HG02798 (cell line): ENCODE data around the gene KIF7.
"Not testable (repeated sequence)": the region's sequence is repeated elsewhere in the genome, so short reads cannot be mapped to it uniquely, and the experiment has no call there.

Source experiments
- ATAC-seq: cut with Tn5 transposase; IDR thresholded peaks from one replicate; pipeline ENCODE4 v1.9.1; 2021; ENCODE audit warnings: mild to moderate bottlenecking; ENCODE audit not compliant: unreplicated experiment, poor library complexity

Gene KIF7

DNA sequence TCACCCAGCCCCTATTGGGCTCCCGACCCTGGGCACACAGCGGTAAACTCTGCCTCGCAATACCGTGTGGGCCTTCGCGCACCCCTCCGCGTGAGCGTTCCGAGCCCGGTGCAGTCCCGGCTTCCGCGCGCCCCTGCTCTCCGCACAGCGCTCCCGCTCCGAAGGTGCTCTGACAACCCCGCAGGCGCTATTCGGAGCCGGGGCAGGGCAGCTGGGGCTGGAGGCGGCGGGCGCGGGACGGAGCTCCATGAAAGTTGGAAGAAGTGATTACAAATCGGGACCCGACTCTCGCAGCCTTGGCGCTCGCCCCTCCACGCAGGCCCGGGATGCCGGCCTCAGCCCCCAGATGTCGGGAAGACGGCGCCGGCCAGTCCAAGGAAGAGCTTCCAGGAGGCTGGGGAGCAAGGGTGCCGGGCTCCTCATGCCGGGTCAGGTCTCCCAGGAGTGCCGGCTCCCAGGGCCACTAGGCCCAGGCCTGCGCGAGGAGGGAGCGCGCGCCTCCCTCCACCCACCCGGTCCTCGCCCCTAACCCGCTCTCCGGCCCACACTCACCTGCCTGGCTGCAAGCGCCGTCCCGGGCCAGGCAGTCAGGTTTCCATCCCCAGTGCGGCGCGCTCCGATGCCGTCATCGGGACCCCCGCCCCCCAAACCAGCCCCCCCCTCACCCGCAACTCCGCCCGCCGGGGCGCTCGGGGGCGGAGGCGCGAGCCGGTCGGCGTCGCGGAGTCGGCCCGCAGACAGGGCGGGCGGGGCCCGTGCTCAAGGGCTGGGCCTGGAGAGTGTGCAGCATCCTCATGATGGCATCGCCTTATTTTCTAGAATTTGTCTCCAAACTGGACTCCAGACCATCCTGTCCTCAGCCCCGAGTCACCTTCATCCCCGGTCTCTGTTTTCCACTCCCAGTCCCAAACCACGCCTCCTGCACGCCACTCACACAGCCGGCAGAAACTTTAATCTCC, at the start of gene KIF7:
Gene KIF7 (minus strand): TSS at position 621 of the 959 bp plus-strand sequence. CDS start 2,537 bp downstream, outside the sequence.
- no peak for ATAC-seq

GRCh38 chr15:89704411-89704810, 49.1 kb upstream of the KIF7 start:
- no peak for ATAC-seq

DNA sequence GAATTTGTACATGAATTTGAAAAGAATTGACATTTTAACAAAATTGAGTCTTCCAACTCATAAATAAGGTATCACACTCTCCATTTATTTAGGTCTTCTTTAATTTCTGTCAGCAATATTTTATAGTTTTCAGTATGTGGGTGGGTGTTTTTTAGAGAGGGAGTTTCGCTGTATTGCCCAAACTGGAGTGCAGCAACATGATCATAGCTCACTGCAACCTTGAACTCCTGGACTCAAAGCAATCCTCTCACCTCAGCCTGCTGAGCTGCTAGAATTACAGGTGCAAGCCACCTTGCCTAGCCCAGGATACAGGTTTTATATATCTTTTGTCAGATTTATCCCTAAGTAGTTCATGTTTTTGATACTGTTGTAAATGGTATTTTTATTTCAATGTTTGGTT, 39.9 kb upstream of the KIF7 start:
- ATAC-seq = no peak

DNA sequence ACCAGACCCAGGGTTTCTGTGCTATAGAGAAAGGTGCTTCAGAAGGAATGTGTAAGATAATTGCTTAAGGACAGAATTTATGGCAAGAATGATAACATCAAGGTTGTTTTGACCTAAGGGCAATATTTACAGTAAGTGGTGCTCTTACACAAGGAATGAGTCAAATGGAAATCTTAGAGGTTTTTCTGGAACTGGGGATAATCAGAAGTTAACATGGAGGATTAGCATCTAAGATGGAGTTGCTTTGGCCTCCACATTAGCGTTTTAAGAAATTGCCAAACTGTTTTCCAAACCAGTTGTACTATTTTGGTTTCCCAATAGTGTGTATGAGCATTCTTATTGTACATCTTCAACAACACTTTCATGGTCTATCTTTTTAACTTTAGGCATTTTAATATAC, 38.4 kb upstream of the KIF7 start:
- no peak for ATAC-seq

GRCh38 chr15:89693091-89693490, 37.8 kb upstream of the KIF7 start:
- no peak for ATAC-seq

DNA sequence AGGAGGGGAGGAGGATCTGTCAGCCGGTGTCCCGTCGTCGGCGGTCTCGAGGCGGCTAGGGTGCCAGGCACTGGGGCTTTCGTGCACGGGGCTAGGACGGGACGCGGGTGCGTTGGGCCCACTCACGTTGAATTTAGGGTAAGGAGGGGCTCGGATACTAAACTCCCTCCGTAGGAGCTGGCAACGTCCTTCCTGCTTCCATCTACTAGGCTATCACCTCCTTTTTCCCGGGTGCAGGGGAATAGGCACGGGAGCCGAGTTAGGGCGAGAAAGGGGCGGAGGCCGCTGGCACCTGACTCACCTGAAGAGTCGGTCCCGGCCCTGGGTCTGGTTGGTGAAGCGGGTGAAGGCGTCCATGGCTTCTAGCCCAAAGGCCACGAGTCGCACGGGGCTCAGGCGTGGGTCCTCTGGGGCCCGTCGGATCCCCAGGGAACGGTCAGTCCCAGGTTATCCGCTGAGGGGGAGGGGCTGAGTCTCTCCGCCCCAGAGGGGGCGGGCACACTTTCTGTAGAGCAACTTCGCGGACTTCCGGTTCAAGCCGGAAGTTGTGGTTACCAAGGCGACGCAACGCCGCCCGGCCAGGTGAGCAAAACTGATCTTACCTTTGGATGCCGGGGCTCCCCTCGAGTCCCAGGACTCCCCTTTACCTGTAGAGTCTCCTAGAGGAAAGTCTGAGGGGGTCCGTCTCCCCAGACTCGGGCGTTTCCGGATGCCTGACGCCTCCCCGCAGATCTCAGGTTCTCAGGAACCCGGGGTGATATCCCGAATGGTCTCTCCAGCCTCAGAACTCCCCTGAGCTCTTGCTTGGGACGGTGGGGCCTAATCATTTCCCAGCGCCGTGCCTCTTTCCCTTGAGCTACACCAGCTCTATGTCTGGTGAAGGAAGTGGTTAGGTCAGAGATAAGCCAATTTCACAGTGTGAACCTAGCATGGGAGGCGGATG, 35.3 kb upstream of the KIF7 start, which contains the start of the genes PEX11A and WDR93:
Gene PEX11A (minus strand): TSS at position 479 of the 943 bp plus-strand sequence. CDS start 122 bp downstream, at position 357.
Gene WDR93 (plus strand): TSS at position 536 of the 943 bp plus-strand sequence. CDS start 10,936 bp downstream, outside the sequence.
- ATAC-seq = peak; percentile 94

DNA sequence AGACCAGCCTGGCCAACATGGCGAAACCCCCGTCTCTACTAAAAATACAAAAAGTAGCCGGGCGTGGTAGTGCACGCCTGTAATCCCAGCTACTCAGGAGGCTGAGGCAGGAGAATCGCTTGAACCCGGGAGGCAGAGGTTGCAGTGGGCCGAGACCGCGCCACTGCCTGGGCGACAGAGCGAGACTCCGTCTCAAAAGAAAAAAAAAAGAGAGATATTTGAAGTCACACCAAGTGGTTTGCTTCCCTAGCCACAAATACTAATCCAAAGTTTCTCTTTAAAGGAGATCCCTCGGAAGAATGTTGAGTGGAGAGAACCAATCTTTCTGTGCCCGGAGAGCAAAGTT, 34.6 kb upstream of the KIF7 start:
- ATAC-seq = not testable (repeated sequence)

GRCh38 chr15:89686522-89686921, 31.3 kb upstream of the KIF7 start:
- ATAC-seq = no peak

GRCh38 chr15:89685995-89686394, 30.7 kb upstream of the KIF7 start:
- no peak for ATAC-seq

DNA sequence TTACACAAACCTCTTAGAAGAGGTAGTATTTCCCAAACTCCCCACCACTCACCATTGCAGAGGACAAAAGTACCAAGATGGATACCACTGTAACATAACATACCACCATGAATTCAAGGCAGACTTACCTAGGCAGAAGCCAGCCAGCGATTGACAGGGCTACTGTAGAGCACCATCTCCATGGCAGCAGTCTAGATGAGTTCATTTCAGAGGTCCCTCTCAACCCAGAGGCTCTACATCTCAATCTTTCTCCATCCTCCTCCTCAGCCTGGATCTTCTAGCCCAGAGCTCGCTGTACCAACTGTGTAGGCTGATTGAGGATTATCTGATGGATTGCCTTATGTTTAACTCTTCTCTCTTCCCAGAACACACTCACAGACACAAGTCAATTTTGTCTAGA, 25.9 kb upstream of the KIF7 start:
- ATAC-seq = no peak

DNA sequence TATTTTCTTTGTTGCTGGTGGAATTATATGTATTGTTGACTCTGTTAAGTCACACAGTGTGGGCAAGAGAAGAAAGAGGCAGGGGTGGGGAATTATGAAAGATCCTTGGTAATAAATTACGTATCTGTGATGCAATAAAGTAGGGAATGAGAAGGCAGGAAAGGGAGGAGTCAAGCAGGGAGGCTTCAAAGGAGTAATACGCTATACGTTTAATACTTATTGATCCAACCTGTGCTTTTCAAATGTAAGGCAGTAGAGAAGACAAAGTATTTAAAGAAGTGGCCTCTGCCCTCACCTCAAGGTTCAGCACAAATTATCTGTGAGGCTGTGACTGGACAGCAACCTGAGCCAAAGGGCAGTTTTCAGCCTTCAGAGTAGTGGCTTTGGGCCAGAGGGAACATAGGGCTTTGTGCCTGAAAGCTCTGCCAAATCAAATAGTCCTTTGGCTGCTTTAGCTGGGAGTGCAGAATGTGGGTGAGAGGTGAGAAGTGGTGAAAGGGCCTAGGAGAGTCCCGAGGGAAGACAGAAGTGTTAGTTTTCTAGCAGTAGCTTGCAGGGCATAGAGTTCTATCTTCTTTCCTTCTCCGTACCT, 25.1 kb upstream of the KIF7 start:
- ATAC-seq = no peak

DNA sequence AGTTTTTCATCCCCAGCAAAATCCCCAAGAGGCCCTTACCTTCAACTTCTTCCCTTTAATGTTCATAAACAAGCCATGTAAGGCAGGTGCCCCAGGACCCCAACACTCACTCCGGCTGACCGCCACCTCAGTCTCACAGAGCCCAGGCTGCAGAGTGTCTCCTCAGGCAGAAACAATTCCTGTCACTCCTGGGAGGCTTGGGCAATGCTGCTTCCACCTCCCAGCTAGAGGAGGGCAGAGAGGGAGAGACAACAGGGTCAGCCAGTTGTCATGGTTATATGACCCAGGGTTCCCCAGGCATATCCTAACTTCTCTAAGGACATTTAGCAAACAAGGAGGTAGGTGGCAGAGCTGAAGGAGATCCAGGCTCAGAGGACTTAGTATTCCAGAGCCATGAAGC, 23.9 kb upstream of the KIF7 start, which contains the start of gene PLIN1:
Gene PLIN1 (minus strand): TSS at position 156 of the 400 bp plus-strand sequence. CDS start 1,878 bp downstream, outside the sequence.
- ATAC-seq = no peak

GRCh38 chr15:89677381-89677780, 22.1 kb upstream of the KIF7 start:
- ATAC-seq = no peak

DNA sequence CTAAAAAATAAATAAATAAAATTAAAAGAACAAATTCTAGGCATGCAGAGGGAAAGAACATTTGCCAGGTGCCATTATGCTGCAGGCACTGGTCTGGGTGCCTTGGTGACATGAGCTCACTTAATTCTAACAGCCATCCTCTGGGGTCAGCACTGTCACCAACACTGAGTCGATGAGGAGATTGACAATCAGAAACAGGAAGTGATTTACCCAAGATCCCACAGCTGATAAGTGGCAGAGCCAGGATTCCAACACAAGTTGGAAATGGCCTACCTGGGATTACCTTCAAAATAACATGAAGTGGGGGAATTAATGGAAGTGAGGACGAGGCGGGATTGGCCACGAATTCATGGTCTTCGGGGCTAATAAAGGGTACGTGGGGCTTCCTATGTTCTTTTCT, 20.3 kb upstream of the KIF7 start:
- ATAC-seq = no peak

GRCh38 chr15:89674526-89674925, 19.3 kb upstream of the KIF7 start:
- ATAC-seq = no peak

- ATAC-seq = no peak
These were observed 17.9 kb upstream of the KIF7 start for GRCh38 chr15:89673165-89673512.

DNA sequence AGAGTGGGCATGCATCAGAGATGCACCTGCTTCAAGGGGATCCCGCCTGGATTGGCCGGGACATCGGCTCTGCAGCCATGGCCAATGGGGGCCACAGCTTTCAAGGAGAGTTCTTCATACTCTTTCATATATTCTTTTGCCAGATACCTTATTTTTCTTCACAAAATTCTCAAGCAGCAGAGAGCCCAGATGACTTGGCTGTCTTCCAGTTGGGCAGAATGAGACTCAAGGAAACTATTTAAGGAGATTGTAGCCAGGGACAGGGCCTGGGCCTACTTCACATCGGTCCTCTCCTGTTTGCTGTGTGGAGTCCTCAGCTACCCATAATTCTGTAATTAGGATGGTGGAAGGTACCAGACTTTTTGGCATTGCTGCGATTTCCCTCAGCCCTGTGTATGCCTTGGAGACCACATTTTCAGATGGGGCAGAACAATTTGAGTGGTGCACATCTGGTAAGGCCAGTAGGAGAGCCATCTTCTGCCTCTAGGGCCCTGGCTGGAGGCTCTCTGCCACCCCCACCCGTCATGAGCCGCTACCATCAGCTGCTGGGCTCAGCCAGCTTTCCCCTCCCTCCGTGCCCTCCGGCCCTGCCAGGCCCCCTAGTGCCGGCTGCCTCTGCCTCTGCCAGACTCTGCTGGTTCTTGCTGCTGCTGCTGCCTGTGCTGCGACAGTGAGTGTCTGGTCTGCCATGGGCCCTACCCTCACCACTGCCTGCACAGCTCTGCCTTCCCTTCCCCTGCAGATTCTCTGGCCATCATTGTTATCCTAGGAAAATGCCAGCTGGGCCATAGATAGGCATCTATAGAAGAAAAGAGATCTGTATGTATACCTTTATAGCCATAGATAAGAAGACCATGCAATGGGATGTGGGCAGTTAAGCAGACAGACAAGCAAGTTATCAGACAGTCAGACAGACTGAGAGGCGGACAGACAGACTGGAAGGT, 17.2 kb upstream of the KIF7 start:
- ATAC-seq = no peak

DNA sequence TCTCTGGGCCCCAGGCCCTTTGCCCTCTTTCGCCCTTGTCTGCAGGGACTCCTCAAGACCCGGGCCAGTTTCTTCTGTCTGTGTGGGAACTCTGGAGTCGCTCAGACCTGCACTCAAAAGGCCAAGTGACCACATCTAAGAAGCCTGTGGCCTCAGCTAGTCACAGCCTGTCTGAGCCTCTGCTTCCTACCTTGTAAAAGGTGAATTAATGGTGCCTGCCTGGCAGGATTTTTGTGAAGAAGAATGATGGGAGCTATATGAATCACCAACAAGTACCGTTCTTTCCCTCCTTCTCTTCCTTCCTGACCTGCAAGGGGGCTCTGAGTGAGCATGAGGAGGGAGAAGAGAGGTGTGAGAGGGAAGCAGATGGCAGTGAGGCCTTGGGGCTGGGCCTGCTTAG, 16.4 kb upstream of the KIF7 start:
- no peak for ATAC-seq

GRCh38 chr15:89670971-89671560, 15.8 kb upstream of the KIF7 start:
- ATAC-seq = no peak
